ENCODE results near the gene PPM1D.

GRCh38 chr17:60653569-60653968 lies 53.6 kb downstream of the PPM1D start:
- TF ChIP-seq POLR2AphosphoS5 (IDR thresholded peaks at IDR 0.05; ENCODE audit: low read depth), result no peak
- TF ChIP-seq CTCF (conservative IDR thresholded peaks at IDR 0.05; ENCODE audit: low read depth in 2 of 2), result no peak
- TF ChIP-seq CREB1 (CRISPR knock-in tag; IDR thresholded peaks at IDR 0.05; ENCODE audit: low read depth), result no peak
- TF ChIP-seq NANOG (IDR thresholded peaks at IDR 0.05; ENCODE audit: borderline replicate concordance), result no peak
- TF ChIP-seq EZH2 (IDR thresholded peaks at IDR 0.05; ENCODE audit: low read depth, unreplicated experiment), result no peak
- no peak for TF ChIP-seq EZH2phosphoT487 (IDR thresholded peaks at IDR 0.05; ENCODE audit: unreplicated experiment)
- no peak for TF ChIP-seq STAT1 (IDR thresholded peaks at IDR 0.05; ENCODE audit: unreplicated experiment)
- TF ChIP-seq JUNB (IDR thresholded peaks at IDR 0.05; ENCODE audit: unreplicated experiment), result no peak
- no peak for TF ChIP-seq ETS1 (IDR thresholded peaks at IDR 0.05)
- TF ChIP-seq ZNF331 (CRISPR knock-in tag; IDR thresholded peaks at IDR 0.05; ENCODE audit: low read depth), result no peak
- TF ChIP-seq ZNF114 (CRISPR knock-in tag; IDR thresholded peaks at IDR 0.05), result no peak
- TF ChIP-seq REST (IDR thresholded peaks at IDR 0.05; ENCODE audit: unreplicated experiment), result no peak
- TF ChIP-seq ZNF462 (CRISPR knock-in tag; IDR thresholded peaks at IDR 0.05), result no peak

Measured in GM23338 (cell line).